GM18498 (cell line): ENCODE data around the gene MRI1.
"Not testable (repeated sequence)": the region's sequence is repeated elsewhere in the genome, so short reads cannot be mapped to it uniquely, and the experiment has no call there.

Experiments
- ATAC-seq: cut with Tn5 transposase; IDR thresholded peaks from one replicate; pipeline ENCODE4 v1.9.1; 2021; ENCODE audit warnings: mild to moderate bottlenecking, moderate library complexity; ENCODE audit not compliant: unreplicated experiment

MRI1 gene

DNA sequence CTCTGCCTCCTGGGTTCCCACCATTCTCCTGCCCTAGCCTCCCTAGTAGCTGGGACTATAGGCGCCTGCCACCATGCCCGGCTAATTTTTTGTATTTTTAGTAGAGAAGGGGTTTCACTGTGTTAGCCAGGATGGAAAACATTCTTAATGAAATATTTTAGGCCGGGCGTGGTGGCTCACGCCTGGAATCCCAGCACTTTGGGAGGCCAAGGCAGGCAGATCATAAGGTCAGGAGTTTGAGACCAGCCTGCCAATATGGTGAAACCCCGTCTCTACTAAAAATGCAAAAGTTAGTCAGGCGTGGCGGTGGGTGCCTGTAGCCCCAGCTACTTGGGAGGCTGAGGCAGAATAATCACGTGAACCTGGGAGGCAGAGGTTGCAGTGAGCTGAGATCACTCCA is 29.0 kb downstream of the MRI1 start:
- ATAC-seq, result not testable (repeated sequence)

DNA sequence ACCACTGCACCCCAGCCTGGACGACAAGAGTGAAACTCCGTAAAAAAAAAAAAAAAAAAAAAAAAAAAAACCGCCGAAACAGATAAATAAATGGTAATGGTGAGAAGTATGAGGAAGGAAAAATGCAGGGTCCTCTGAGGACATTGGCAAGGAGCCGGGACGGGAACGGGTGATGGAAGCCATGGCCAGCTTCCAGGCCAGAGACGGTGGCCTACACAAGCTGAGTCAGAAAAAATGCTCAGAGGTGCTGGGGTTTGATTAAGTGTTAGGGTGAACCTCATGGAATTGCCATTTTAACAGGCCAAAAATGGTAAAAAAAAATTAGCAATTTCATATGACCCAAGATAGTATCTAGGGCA is 30.1 kb downstream of the MRI1 start:
- no peak for ATAC-seq

DNA sequence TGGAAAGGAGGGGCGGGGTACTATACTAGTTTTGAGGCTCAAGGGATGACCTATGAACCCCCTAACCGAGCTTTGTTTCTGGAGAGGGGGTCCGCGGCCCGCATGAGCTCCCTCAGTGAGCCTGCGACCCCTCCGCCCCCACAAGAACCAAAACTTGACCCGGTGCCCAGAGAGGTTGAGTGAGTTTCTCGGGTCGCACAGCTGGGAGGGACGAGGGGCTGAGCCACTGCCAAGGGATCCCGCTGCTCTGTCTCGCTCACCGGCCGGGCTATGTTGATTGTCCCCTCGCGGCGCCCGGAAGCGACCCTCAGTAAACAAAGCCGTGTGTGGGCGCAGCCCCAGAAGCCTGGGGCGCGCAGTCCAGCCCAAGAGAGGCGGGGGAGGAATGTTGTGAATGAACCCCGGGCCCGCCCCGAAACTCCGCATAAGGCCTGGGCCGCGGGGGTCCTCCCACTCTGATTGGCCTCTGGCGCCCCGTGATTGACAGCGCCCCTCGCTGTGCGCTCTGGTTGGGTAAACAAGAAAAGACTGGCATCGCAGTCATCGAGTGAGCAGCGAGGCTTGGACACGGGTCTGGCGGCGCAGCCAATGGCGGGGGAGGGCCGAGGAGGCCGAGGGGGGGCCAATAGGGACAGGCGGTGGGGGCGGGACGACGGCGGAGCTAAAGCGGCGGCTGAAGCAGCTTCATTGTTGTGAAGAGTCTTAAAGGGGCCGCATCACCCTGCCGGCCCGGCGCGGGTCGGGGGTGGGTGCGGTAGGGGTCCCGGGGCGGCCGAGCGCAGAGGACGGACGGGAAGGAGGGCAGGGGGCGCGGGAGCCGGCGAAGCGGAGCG is 30.7 kb downstream of the MRI1 start, which contains the start of gene ZSWIM4:
ZSWIM4 (plus strand) TSS at position 687 of the 833 bp plus-strand sequence. CDS start 206 bp downstream, outside the sequence.
- ATAC-seq, result peak; percentile 95

DNA sequence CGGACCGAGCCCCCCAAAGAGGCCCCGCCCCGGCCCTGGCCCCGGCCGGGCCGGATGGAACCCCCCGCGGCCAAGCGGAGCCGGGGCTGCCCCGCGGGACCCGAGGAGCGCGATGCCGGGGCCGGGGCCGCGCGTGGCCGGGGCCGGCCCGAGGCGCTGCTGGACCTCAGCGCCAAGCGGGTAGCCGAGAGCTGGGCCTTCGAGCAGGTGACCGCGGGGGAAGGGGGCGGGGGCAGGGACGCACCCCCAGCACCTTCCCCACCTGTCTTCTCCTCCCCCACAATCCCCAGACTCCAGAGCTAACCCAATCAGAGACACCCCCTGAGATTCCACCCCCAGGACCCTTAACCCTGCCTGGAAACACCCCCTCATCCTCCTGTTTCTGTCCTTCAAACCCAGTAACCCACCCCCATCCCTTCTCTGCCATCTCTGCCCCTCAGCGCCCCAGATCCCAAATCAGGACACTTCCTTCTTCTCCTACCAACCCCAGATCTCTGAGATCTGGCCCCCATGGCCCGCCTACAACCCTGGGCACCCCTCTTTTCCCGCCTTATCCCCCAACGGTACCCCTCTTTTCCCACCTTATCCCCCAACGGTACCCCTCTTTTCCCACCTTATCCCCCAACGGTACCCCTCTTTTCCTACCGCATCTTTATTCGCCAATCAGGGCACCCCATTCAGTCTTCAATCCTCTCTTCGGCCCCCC is 31.4 kb downstream of the MRI1 start:
- peak; percentile 38 for ATAC-seq

- ATAC-seq, result no peak
These were observed 32.2 kb downstream of the MRI1 start for GRCh38 chr19:13796301-13797057.

DNA sequence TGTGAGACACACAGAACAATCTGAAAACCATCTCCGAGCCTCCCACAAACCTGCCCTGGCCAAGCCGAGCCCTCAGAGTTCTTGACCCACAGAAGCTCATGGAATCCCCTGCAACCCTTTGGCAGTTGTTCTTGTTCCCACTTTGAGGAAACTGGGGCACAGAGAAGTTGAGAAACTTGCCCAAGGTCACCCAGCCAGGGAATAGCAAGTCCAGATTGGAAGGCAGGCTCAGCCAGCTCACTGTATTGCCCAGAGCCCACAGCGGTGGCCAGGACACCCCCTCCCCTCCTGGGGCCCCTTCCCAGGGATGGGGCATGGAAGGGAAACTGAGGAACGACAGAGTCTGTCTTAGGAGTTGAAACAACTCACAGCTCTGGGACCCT is 32.7 kb downstream of the MRI1 start:
- ATAC-seq, result no peak

DNA sequence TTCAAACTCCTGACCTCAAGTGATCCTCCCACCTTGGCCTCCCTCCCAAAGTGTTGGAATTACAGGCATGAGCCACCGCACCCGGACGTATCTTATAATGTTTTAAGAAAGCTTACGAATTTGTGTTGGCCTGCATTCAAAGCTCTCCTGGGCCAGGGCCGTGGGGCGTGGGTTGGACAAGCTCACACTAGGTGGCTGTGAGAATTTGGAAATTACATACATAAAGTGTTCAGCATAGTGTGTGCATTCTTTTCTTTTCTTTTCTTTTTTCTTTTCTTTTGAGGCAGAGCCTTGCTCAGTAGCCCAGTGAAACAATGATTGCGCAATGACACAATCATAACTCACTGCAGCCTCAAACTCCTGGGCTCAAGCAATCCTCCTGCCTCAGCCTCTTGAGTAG is 33.5 kb downstream of the MRI1 start:
- no peak for ATAC-seq

- no peak for ATAC-seq
These were observed 35.3 kb downstream of the MRI1 start for GRCh38 chr19:13799669-13800068.

- ATAC-seq, result no peak
These were observed 38.7 kb downstream of the MRI1 start for GRCh38 chr19:13803038-13803437.

DNA sequence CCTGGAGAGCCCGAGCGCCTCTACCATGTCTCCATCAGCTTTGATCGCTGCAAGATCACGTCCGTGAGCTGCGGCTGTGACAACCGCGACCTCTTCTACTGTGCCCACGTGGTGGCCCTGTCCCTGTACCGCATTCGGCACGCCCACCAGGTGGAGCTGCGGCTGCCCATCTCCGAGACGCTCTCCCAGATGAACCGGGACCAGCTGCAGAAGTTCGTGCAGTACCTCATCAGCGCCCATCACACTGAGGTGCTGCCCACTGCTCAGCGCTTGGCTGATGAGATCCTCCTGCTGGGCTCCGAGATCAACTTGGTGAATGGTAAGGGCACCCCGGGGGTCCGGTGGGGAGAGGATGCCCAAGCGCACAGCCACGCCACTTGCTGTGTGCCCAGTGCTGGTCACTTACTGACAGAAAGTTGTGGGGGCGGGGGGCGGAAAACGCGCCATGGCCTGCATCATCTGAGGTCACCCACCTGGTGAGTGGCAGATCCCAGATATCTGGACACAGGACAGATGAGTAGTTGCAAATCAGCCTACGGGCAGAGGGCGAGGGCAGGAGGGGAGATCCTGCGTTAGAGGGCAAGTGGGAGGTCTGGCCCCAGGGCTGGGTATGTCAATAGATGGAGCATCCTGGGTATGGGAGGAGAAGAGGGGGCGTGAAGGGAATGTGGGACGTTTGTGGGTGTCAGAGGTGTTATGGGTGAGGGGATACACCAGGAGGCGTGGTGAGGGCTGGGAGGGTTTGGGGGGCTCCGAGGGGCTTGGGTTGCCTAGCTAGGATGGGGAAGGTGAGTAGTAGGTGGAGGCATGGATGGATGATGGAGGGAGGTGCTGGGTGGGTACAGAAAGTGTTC is 40.7 kb downstream of the MRI1 start:
- ATAC-seq, result no peak

- no peak for ATAC-seq
These were observed 42.4 kb downstream of the MRI1 start for GRCh38 chr19:13806728-13807127.

DNA sequence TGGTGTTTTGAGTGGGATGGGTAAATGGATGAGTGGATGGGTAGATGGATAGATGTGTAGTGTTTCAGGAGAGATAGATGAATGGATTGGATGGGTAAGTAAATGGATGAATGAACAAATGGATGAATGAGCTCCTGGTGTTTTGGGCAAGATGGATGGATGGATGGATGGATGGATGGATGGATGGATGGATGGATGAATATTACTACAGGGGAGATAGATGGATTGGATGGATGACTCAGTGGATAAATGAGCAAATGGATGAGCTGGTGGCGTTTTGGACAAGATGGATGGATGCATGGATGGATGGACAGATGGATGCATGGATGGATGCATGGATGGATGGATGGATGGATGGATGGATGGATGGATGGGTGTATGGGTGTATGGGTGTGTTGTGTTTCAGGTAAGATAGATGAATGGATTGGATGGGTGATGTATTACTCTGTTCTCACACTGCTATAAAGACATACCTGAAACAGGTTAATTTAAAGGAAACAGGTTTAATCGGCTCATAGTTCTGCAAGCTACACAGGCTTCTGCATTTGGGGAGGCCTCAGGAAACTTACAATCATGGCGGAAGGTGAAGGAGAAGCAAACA is 43.2 kb downstream of the MRI1 start:
- ATAC-seq, result no peak

DNA sequence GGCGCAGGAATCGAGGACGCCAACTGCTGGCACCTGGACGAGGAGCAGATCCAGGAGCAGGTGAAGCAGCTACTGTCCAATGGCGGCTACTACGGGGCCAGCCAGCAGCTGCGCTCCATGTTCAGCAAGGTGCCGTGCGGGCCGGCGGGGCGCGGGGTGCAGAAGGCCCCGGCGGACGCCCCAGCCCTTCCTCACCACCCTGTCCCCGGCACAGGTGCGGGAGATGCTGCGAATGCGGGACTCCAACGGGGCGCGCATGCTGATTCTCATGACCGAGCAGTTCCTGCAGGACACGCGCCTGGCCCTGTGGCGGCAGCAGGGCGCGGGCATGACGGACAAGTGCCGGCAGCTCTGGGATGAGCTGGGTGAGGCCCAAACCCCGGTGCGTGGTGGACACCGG is 44.5 kb downstream of the MRI1 start:
- ATAC-seq, result no peak

DNA sequence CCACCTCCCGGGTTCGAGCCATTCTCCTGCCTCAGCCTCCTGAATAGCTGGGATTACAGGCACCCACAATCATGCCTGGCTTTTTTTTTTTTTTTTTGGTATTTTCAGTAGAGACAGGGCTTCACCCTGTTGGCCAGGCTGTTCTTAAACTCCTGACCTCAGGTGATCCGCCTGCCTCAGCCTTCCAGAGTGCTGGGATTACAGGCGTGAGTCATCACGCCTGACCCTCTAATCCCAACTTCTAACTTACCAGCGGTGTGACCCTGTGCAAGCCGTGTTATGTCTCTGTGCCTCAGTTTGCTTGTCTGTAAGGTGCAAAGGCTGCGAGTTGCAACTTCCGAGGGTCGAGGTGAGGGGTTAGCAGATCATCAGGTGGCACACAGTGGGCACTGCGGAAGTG is 48.2 kb downstream of the MRI1 start:
- ATAC-seq, result no peak

DNA sequence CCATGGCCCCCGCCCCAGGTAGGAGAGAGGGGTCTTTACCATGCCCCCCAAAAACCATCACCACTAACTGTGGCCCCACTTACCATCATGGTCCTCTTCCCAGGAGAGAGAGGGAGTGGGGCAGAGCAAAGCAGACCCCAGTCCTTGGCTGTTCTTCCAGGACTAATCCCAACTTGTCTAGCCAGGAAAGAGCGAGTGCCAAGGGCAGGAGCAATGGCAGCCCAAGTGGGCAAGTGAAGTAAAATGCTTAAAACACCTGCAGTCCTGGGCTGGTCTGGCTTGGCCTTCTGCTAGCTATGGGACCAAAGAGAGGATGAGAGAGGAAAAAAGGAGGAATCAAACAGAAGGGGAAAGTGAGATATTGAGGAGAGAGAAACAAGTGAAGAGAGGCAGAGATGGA is 48.8 kb downstream of the MRI1 start:
- no peak for ATAC-seq

DNA sequence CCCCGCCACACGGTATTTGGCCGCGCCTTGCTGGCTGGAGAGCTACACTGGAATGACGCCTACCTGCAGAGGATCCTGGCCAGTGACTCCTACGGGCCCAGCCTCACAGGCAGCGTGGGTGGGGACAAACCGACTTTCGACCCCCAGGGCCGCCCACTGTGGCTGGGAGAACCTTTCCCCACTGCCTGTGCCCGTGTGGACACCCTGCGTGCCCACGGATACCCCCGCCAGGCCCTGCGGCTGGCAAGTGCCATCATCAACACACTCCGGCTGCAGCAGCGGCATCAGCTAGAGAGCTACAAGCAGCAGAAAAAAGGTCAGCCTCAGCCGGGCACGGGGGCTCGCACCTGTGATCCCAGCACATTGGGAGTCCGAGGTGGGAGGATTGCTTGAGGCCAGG is 50.2 kb downstream of the MRI1 start:
- no peak for ATAC-seq

DNA sequence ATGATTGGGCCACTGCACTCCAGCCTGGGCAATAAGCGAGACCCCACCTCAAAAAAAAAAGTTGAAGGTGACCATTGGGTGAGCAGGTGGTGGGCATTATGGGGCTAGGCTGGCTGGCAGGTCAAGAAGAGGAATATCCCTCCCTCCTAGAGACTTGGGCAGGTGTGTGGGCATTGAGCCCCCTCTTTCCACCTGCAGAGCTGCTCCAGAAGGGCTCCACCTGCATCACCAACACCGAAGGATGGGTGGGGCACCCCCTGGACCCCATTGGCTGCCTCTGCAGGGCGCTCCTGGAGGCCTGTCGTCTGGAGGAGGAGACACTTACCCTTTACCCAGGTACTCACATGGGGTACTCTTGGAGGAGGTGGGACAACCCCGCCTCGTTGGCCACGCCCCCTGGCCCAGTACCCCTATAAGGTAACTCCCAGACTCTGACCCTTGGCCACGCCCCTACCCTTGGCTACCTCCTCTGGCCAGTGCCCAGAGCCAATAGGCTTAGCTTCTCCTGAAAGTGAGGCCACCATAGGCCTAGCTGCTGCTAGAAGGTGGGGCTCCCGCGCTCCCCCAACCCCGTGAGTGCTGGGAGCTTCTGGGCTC is 52.8 kb downstream of the MRI1 start:
- no peak for ATAC-seq

- no peak for ATAC-seq
These were observed 53.5 kb downstream of the MRI1 start for GRCh38 chr19:13817615-13818371.

GRCh38 chr19:13819238-13819637 is 54.9 kb downstream of the MRI1 start:
- no peak for ATAC-seq
